ENCODE measurements around the gene AGBL1. TPM values are rescaled to one million over a fixed set of nuclear protein-coding genes. Genes with fewer than 3 reads are reported as not detected.

Gene AGBL1
- total RNA-seq, 6 experiments from 2014 or later: not detected

GRCh38 chr15:86573476-86573875, 493.8 kb downstream of the AGBL1 start:
- no peaks in the 10 kb centered on the region for H3K9me3 ChIP-seq
- H3K27ac ChIP-seq: no peak overlapping the region
- no peaks in the 10 kb centered on the region for H3K36me3 ChIP-seq
- WGBS (ENCODE audit: insufficient coverage, low coverage, low lambda C conversion rate, missing lambda C conversion rate): 50% methylated on average over 3 of the region's 3 CpGs
- no peak overlapping the region for H3K4me3 ChIP-seq
- no peaks in the 10 kb centered on the region for H3K4me1 ChIP-seq
- ATAC-seq (no peak), DNase-seq (no peak)
- TF ChIP-seq, protein P1, sequence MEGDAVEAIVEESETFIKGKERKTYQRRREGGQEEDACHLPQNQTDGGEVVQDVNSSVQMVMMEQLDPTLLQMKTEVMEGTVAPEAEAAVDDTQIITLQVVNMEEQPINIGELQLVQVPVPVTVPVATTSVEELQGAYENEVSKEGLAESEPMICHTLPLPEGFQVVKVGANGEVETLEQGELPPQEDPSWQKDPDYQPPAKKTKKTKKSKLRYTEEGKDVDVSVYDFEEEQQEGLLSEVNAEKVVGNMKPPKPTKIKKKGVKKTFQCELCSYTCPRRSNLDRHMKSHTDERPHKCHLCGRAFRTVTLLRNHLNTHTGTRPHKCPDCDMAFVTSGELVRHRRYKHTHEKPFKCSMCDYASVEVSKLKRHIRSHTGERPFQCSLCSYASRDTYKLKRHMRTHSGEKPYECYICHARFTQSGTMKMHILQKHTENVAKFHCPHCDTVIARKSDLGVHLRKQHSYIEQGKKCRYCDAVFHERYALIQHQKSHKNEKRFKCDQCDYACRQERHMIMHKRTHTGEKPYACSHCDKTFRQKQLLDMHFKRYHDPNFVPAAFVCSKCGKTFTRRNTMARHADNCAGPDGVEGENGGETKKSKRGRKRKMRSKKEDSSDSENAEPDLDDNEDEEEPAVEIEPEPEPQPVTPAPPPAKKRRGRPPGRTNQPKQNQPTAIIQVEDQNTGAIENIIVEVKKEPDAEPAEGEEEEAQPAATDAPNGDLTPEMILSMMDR (IDR thresholded peaks at IDR 0.05): no peak
- no peak for TF ChIP-seq POLR2A (IDR thresholded peaks at IDR 0.05)
- intact Hi-C loops (cut with DNase I): no loop called here
- no peaks in the 10 kb centered on the region for H3K27me3 ChIP-seq

GRCh38 chr15:86588413-86588812, 508.7 kb downstream of the AGBL1 start:
- DNase-seq: no peak
- H3K27me3 ChIP-seq: no peaks in the 10 kb centered on the region
- ATAC-seq: no peak
- WGBS (ENCODE audit: insufficient coverage, low coverage, low lambda C conversion rate, missing lambda C conversion rate): 34% methylated on average over 2 of the region's 2 CpGs
- no peaks in the 10 kb centered on the region for H3K4me1 ChIP-seq
- intact Hi-C loops (cut with DNase I): no loop called here
- TF ChIP-seq, protein P1 (IDR thresholded peaks at IDR 0.05): no peak
- TF ChIP-seq POLR2A (IDR thresholded peaks at IDR 0.05): no peak
- H3K4me3 ChIP-seq: no peak overlapping the region
- H3K9me3 ChIP-seq: no peaks in the 10 kb centered on the region
- no peak overlapping the region for H3K27ac ChIP-seq
- H3K36me3 ChIP-seq: no peaks in the 10 kb centered on the region

DNA sequence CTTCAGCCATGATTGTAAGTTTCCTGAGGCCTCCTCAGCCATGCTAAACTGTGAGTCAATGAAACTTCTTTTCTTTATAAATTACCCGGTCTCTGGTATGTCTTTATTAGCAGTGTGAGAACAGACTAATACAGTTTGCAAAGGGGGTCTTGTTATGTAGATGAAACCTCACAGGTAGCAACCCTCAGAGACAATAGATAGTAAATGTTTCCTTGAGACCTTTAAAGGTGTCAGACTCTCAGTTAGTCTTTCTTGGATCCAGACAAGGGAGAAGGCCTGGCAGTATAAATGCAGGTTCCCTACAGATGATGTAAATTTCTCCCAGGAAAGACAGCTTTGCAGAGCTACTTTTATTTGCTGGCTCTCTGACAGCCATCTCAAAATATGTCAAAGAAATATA, 510.8 kb downstream of the AGBL1 start:
- Histone ChIP-seq H3K27ac (no peak overlapping the region), H3K4me1 (no peaks in the 10 kb centered on the region), H3K27me3 (no peaks in the 10 kb centered on the region), H3K9me3 (no peaks in the 10 kb centered on the region), H3K36me3 (no peaks in the 10 kb centered on the region), H3K4me3 (no peak overlapping the region)
- intact Hi-C loops (cut with DNase I): no loop called here
- ATAC-seq: no peak
- no peak for DNase-seq
- WGBS (ENCODE audit: insufficient coverage, low coverage, low lambda C conversion rate, missing lambda C conversion rate): 58% methylated on average over 1 of the region's 1 CpG
- TF ChIP-seq, protein P1 (IDR thresholded peaks at IDR 0.05): no peak
- TF ChIP-seq POLR2A (IDR thresholded peaks at IDR 0.05): no peak

- no peaks in the 10 kb centered on the region for H3K36me3 ChIP-seq
- no peak for ATAC-seq
- no peak overlapping the region for H3K27ac ChIP-seq
- no peak for DNase-seq
- no peaks in the 10 kb centered on the region for H3K9me3 ChIP-seq
- TF ChIP-seq, protein P1 (IDR thresholded peaks at IDR 0.05): no peak
- no peak for TF ChIP-seq POLR2A (IDR thresholded peaks at IDR 0.05)
- WGBS (ENCODE audit: insufficient coverage, low coverage, low lambda C conversion rate, missing lambda C conversion rate): 54% methylated on average over 1 of the region's 1 CpG
- no peaks in the 10 kb centered on the region for H3K4me1 ChIP-seq
- no peak overlapping the region for H3K4me3 ChIP-seq
- H3K27me3 ChIP-seq: no peaks in the 10 kb centered on the region
- intact Hi-C loops (cut with DNase I): no loop called here
Measured at GRCh38 chr15:86591158-86591557, 511.5 kb downstream of the AGBL1 start.

Measured in right lobe of liver (tissue), 6 donors.